GM18517 (cell line): ENCODE measurements around the gene PHF23.
A peak's percentile ranks its signal among the peaks of the same experiment; 100 is the strongest.

Experiments used
- ATAC-seq: cut with Tn5 transposase; IDR thresholded peaks from one replicate; pipeline ENCODE4 v1.9.1; 2021; ENCODE audit warnings: mild to moderate bottlenecking, moderate library complexity; ENCODE audit not compliant: unreplicated experiment

The PHF23 gene

DNA sequence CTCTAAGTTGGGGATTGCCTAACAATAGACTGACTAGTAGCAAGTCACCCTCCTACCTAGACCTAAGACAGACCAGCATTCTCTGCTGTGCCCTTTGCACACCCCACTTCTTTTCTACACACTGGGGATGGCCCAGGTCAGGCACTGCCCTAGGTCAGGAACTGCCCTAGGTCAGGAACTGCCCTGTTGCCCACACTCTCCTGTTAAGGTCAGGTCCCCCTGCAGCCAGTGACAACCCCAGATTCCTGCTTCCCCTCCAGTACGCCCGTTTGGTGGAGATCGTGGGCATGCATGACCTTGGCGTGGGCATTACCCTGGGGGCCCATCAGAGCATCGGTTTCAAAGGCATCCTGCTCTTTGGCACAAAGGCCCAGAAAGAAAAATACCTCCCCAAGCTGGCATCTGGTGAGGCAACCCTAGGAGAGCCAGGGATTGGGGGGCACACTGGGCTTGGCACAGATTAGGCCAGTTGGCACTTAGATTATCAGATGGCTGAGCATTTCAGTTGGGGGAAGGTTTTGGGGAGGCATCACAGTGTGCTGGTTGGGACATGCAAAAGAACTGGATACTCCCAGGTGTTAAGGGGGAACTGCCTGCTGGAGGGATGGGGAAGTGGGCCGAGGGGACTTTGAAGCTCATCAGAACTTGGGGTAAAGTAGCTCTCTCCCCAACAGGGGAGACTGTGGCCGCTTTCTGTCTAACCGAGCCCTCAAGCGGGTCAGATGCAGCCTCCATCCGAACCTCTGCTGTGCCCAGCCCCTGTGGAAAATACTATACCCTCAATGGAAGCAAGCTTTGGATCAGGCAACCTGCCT lies 17.8 kb downstream of the PHF23 start:
- no peak for ATAC-seq

DNA sequence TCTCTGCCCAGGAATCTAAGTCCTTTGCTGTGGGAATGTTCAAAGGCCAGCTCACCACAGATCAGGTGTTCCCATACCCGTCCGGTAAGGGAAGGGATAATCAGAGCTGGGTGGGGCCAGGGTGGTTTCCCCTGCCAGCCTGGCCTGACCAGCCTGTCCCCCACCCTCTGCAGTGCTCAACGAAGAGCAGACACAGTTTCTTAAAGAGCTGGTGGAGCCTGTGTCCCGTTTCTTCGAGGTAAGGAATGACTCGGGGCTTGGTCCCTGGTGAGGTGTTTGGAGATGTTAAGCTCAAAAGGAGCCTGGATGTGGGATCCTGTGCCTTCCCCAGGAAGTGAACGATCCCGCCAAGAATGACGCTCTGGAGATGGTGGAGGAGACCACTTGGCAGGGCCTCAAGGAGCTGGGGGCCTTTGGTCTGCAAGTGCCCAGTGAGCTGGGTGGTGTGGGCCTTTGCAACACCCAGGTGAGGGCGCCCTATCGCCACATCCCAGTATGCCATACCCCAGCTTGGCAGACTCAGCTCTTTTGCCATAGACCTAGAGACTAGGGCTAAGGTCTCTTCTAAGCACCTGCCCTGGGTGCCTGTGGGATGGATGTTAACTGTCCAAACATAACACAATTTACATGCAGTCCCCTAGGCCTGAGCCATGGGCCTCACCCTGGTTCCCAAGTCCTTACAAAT lies 18.5 kb downstream of the PHF23 start:
- no peak for ATAC-seq

GRCh38 chr17:7219812-7220592 lies 19.3 kb downstream of the PHF23 start, which contains the start of the genes ACADVL and DLG4:
Gene ACADVL, plus strand, starts transcription at chr17:7219938. Its CDS starts 47 bp downstream, at chr17:7219985.
Gene DLG4, minus strand, starts transcription at chr17:7219836.
- ATAC-seq: peak; percentile 45

DNA sequence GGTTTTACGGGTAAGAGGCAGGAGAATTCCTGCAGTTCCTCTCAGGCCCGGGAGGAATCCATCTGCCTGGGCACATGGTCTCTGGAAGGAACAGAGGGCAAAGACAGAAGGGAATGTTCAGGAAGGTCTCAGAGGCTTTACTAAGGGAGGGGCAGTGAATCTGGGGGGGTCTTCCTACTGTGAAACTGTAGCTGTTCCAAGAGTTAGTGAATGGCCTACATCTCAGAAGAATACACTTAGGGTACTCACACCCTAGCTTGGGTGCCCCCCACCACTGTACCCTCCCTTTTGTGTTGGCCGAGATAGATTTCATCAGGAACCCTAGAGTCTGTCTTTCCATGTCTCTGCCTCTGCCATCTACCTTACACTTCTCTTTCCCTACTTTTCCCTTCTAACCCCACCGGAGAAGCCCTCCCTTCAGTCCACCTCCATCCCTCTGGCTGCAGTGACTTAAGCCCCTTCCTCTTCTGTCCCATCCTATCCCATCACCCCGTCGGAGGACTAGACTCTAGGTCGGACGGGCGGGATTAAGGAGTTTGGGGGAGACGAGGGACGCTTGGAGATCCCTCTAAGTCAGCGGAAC lies 19.9 kb downstream of the PHF23 start:
- ATAC-seq: no peak

- ATAC-seq: no peak
Observed at GRCh38 chr17:7218758-7219157, 20.5 kb downstream of the PHF23 start.

DNA sequence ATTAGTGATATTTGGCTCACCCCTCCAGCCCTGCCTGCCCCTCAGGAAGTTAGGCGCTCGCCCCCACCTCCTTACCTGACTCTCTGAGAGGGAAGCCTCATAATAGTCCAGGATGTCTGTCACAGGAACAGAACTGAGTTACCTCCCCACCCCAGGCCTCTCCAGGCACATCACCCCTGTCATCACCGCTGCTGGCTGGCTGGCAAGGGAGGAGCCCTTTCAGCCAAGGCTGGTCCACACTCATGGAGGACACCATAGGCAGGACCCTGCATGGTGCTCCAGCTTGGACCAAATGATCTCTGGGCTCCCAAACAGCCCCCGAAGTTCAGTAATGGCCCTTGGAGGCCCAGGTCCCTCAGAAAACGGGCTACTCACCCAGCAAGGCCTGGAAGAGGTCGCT lies 21.1 kb downstream of the PHF23 start:
- no peak for ATAC-seq

DNA sequence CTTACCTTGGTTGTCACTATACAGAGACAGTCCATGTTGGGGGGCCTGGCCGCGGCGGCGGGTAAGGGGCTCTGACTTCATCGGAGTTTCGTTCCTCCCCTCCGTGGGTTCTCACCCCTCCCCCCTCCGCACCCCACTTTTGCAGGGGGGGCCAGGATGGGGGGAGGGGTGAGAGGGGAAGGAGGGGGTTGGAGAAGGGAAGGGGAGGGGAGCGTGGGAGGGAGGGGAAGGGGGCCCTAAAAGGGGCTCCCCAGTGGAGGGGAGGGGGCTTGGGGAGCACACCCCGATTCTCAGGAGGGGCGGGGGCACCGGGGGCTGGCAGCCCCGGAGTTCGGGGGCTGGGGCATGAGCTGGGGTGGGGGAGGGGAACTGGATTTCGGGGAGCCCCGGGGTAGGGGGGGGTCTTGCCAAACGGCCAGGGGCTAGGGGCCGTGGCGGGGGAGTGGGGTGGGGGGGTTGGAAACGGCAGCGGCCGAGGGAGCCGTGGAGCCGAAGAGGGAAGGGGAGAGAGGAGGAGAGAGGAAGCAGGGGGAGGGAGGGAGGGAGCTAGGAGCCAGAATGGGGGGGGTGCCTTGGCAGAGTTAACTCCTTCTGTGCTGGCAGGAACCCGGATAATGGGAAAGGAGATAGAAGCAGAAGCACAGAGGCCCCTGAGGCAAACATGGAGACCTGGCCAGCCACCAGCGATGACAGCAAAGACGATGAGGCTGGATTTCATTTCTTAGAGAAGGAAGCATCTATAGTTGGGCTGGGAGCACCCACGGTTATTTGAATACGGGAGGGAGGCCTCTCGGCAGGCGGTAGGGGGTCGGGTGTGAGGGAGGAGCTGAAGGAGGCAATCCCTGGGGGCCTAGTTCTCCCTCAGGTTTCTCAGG lies 21.9 kb downstream of the PHF23 start:
- ATAC-seq: no peak

- ATAC-seq: no peak
Observed at GRCh38 chr17:7216242-7217112, 22.8 kb downstream of the PHF23 start.

DNA sequence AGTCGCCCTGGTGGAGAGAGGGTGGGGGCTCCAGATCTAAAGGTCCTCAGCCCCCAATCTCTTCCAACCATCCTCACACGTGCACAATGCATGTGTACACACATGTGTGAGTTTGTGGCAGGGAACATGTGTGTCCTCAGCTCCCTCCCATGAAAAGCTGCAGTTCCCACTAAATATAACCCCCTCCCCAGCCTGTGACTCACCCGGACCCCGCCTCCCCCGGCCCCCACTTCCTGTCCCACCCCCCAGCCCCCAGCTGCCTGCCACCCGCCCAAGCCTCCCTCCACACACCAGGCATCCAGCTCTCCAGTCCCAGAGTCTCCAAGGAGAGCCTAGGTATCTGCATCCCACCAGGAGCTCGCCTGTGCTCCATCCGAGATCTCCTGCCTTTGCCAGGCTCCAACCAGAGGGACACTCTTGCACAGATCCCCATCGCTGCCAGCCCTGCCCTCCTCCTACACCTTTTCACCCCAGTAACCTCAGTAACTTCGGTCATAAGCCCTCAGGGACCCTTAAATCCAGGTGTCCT lies 23.5 kb downstream of the PHF23 start:
- no peak for ATAC-seq

DNA sequence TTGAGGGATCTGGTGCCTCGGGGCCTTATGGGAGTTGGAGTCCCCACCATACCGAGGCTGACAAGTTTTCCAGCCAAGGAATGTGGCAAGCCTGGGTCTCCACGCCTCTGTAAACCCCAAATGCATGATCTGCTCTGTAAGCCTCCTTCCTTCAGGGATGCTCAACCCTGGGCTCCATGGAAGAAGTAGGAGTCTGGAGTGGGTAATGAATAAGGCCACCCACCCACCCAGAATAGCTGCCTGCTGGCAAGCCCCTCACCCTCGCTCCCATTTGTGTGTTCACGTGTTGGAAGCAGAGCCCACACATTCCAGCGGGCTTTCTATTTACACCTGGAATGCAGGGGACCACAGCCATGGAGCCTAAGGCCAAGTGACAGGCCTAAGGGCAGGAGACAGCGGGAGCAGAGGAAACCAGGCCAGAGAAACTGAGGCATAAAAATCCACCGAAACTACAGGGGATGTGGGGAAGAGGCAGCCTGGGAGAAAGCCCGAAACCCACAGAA lies 24.1 kb downstream of the PHF23 start:
- no peak for ATAC-seq

DNA sequence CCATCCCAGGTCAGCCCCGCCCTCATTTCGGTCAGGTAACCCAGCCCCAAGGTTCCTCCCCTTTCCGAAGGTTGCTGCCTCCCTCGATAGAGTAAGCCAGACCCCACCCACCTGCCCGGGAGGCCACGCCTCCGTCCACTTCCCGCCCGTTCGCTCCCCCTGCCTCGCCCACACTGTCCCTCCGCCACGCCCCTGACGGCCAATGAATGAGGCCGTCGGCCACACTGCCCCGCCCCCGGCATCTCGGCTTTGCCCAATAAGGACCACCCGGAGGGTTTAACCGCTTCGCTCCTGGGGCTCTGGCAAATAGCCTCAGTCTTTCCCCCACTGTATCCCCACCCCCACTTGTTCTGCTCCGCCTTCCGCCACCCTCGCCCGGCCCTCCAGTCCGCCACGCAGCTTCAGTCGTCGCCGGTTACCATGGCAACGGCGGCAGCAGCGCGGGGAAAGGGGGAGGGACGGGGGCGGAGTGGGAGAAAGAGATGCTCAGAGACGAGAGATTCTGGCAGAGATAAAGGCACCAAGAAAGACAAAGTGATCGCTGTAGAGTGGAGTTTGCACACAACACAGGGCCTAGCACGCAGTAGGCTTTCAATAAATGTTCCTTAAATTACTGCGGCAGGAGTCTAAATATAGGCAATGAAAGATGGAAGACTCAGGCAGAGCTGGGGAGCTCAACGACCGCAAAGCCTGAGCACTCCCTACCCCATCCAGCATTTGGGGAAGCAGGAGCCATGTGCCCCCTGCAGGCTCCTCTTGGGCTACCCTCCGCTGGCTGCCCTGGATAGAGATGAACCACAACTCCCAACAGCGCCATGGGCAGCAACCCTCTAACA lies 24.7 kb downstream of the PHF23 start:
- ATAC-seq: peak; percentile 72

GRCh38 chr17:7213895-7214299 lies 25.4 kb downstream of the PHF23 start:
- no peak for ATAC-seq

- ATAC-seq: no peak
Observed at GRCh38 chr17:7211491-7212273, 27.6 kb downstream of the PHF23 start.

DNA sequence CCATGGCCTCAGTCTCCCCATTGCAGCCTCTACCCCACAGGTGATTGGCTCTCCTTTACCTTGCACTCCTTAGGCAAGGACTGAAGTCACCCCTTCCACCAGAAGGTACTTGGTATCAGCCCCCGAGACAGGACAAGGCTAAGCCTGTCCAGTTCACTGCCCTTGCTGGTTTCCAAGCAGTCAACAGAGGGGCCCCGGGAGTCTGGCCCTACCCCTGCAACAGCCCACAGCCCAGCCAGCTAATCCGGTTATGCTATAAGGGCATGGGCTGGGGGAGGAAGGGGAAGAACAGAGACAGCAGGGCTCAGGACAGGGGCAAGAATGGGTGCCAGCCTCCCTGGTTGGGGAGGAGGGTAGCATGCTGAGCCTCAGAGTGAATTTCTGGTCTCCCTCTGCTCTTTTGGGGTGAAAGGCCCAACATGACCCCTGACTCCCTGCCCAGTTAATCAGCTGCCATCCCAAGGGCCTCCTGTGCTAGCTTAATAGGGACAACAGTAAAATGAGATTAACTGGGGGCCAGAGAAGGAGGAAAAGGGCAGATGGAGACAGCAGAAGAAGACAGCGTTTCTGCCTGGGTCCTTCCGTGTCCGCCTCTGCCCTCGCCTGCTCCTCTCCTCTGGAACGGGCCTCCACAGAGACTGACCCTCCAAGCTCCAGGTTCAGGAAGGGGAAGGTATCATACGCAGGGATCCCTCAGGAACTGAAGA lies 30.4 kb downstream of the PHF23 start:
- no peak for ATAC-seq

GRCh38 chr17:7208027-7208571 lies 31.2 kb downstream of the PHF23 start:
- ATAC-seq: no peak
